HEK293 (cell line): ENCODE measurements around the gene GANAB.

ENCODE experiments used
- CTCF ChIA-PET: fragments of 350-600 bp; formaldehyde crosslinking; extraction: SDS; loops from one replicate; lab custom pipeline; 2021; ENCODE audit warnings: antibody characterized with exemption; lab: Yijun Ruan, JAX
- POLR2A ChIA-PET: fragments of 300-600 bp; formaldehyde crosslinking; extraction: SDS; loops from one replicate; lab custom pipeline; 2020; ENCODE audit warnings: antibody characterized with exemption, inconsistent platforms; lab: Yijun Ruan, JAX
- H3K27ac ChIP-seq: fragments of 200-500 bp; sonication (Bioruptor generic); 2 replicates; pipeline ENCODE4 v1.5.1; 2014; ENCODE audit warnings: low read depth, low read length, control low read depth, inconsistent platforms; ENCODE audit errors: extremely low read depth
- H3K36me3 ChIP-seq, 2 experiments: fragments of 200-500 bp in 1 of 2; sonication (Bioruptor generic) in 1 of 2; 1 replicate in 1 of 2; 2 replicates in 1 of 2; pipeline ENCODE4 v1.5.1; 2014 to 2017; ENCODE audit warnings: inconsistent platforms in 2 of 2, low read length in 2 of 2; ENCODE audit not compliant: control insufficient read depth in 2 of 2, insufficient read depth in 1 of 2
- H3K4me1 ChIP-seq: fragments of 200-500 bp; sonication (Bioruptor generic); 2 replicates; pipeline ENCODE4 v1.5.1; 2014; ENCODE audit warnings: mild to moderate bottlenecking, low read length, inconsistent platforms; ENCODE audit not compliant: control insufficient read depth, insufficient read depth
- H3K4me3 ChIP-seq: 2 replicates; pipeline ENCODE4 v1.5.1; 2011; ENCODE audit warnings: low read depth, mild to moderate bottlenecking, control low read depth, low read length, moderate library complexity
- H3K9me3 ChIP-seq: fragments of 200-500 bp; sonication (Bioruptor generic); 2 replicates; pipeline ENCODE4 v1.5.1; 2014; ENCODE audit warnings: low read depth, low read length, inconsistent platforms; ENCODE audit not compliant: control insufficient read depth, insufficient read depth
- GLI4 ChIP-seq: fragments of 450-650 bp; formaldehyde crosslinking; IDR thresholded peaks from 2 replicates; pipeline ENCODE4 v1.5.1; 2016; ENCODE audit warnings: missing biosample characterization, missing genetic modification characterization
- GLIS2 ChIP-seq: fragments of 450-650 bp; formaldehyde crosslinking; IDR thresholded peaks from 2 replicates; pipeline ENCODE4 v1.5.1; 2016; ENCODE audit warnings: missing biosample characterization, missing genetic modification characterization
- HIC1 ChIP-seq: fragments of 450-650 bp; formaldehyde crosslinking; IDR thresholded peaks from 2 replicates; pipeline ENCODE4 v1.5.1; 2016; ENCODE audit warnings: missing biosample characterization, missing genetic modification characterization
- IKZF3 ChIP-seq: fragments of 450-650 bp; IDR thresholded peaks from 2 replicates; pipeline ENCODE4 v1.5.0; 2018; ENCODE audit warnings: missing biosample characterization, mild to moderate bottlenecking, missing genetic modification characterization, moderate library complexity
- INSM2 ChIP-seq: fragments of 450-650 bp; formaldehyde crosslinking; IDR thresholded peaks from 2 replicates; pipeline ENCODE4 v1.5.1; 2016; ENCODE audit warnings: missing biosample characterization, missing genetic modification characterization
- KLF17 ChIP-seq: fragments of 450-650 bp; formaldehyde crosslinking; IDR thresholded peaks from 2 replicates; pipeline ENCODE4 v1.5.1; 2016; ENCODE audit warnings: missing biosample characterization, missing genetic modification characterization
- KLF8 ChIP-seq: fragments of 450-650 bp; formaldehyde crosslinking; IDR thresholded peaks from 2 replicates; pipeline ENCODE4 v1.5.1; 2016; ENCODE audit warnings: missing biosample characterization, missing genetic modification characterization
- OVOL3 ChIP-seq: fragments of 450-650 bp; formaldehyde crosslinking; IDR thresholded peaks from 2 replicates; pipeline ENCODE4 v1.5.1; 2016; ENCODE audit warnings: missing biosample characterization, missing genetic modification characterization
- PATZ1 ChIP-seq: fragments of 450-650 bp; formaldehyde crosslinking; IDR thresholded peaks from 2 replicates; pipeline ENCODE4 v1.5.1; 2016; ENCODE audit warnings: missing biosample characterization, missing genetic modification characterization
- SP3 ChIP-seq: fragments of 450-650 bp; formaldehyde crosslinking; IDR thresholded peaks from 2 replicates; pipeline ENCODE4 v1.5.1; 2016; ENCODE audit warnings: missing biosample characterization, missing genetic modification characterization
- TRIM28 ChIP-seq: IDR thresholded peaks from 2 replicates; pipeline ENCODE4 v1.6.1; 2011; ENCODE audit warnings: low read length, control low read depth, borderline replicate concordance
- TSHZ1 ChIP-seq: fragments of 450-650 bp; formaldehyde crosslinking; IDR thresholded peaks from 2 replicates; pipeline ENCODE4 v1.5.1; 2016; ENCODE audit warnings: missing biosample characterization, missing genetic modification characterization, borderline replicate concordance
- ZBTB20 ChIP-seq: fragments of 450-650 bp; formaldehyde crosslinking; IDR thresholded peaks from 2 replicates; pipeline ENCODE4 v1.5.1; 2016; ENCODE audit warnings: missing biosample characterization, missing genetic modification characterization
- ZFP37 ChIP-seq: fragments of 450-650 bp; formaldehyde crosslinking; IDR thresholded peaks from 2 replicates; pipeline ENCODE4 v1.5.1; 2016; ENCODE audit warnings: missing biosample characterization, missing genetic modification characterization
- ZNF148 ChIP-seq: fragments of 450-650 bp; formaldehyde crosslinking; IDR thresholded peaks from 2 replicates; pipeline ENCODE4 v1.5.0; 2017; ENCODE audit warnings: missing biosample characterization, missing genetic modification characterization, borderline replicate concordance
- ZNF404 ChIP-seq: fragments of 450-650 bp; formaldehyde crosslinking; IDR thresholded peaks from 2 replicates; pipeline ENCODE4 v1.5.1; 2017; ENCODE audit warnings: missing biosample characterization, missing genetic modification characterization
- ZNF48 ChIP-seq: fragments of 450-650 bp; formaldehyde crosslinking; IDR thresholded peaks from 2 replicates; pipeline ENCODE4 v1.5.1; 2016; ENCODE audit warnings: missing biosample characterization, missing genetic modification characterization
- ZNF561 ChIP-seq: fragments of 450-650 bp; IDR thresholded peaks from 2 replicates; pipeline ENCODE4 v1.5.1; 2018; ENCODE audit warnings: missing biosample characterization, missing genetic modification characterization, borderline replicate concordance
- ZNF580 ChIP-seq: fragments of 450-650 bp; formaldehyde crosslinking; IDR thresholded peaks from 2 replicates; pipeline ENCODE4 v1.5.1; 2016; ENCODE audit warnings: missing biosample characterization, missing genetic modification characterization
- ZNF600 ChIP-seq: fragments of 450-650 bp; formaldehyde crosslinking; IDR thresholded peaks from 2 replicates; pipeline ENCODE4 v1.5.1; 2016; ENCODE audit warnings: missing biosample characterization, missing genetic modification characterization
- ZNF701 ChIP-seq: fragments of 450-650 bp; formaldehyde crosslinking; IDR thresholded peaks from 2 replicates; pipeline ENCODE4 v1.5.1; 2016; ENCODE audit warnings: missing biosample characterization, missing genetic modification characterization
- ZNF76 ChIP-seq: fragments of 450-650 bp; formaldehyde crosslinking; IDR thresholded peaks from 2 replicates; pipeline ENCODE4; 2016; ENCODE audit warnings: low read depth, missing biosample characterization, missing genetic modification characterization, borderline replicate concordance

Gene GANAB

GRCh38 chr11:62678770-62679696 is 32.6 kb upstream of the GANAB start, which contains the start of gene UBXN1:
Gene UBXN1 (minus strand): TSS chr11:62679073. CDS start chr11:62678923, 150 bp downstream.
- Histone ChIP-seq H3K27ac (peak within 1 kb of the TSS; percentile 62), H3K4me1 (peaks cover 8% of the 10 kb centered on the region), H3K4me3 (peak within 1 kb of the TSS; percentile 90), H3K9me3 (no peaks in the 10 kb centered on the region), H3K36me3 (peaks cover 0 to 33% of the 10 kb centered on the region in 2 experiments; a peak in 2 of 3 replicates)
- POLR2A ChIA-PET, result interaction anchor here (0.5 to 3.5 kb wide), 11 partner anchors 8 to 1663 kb away, joined by 3 to 24 read pairs (median 4); partner anchors contain the start of genes BSCL2, C11orf98, CSKMT and INTS5
- CTCF ChIA-PET, result interaction anchor here (0.6 to 4.5 kb wide), 7 partner anchors 14 to 364 kb away, joined by 3 to 46 read pairs (median 3); partner anchors contain the start of genes C11orf98 and CSKMT
- TF ChIP-seq OVOL3 (tag by site-specific recombination), result no peak
- 0 out of 2 replicates have a peak, but pooled peaks have one; percentile 29 for TF ChIP-seq INSM2 (tag by site-specific recombination)
- peak; percentile 42; the same call in 1 of the 2 replicates for TF ChIP-seq PATZ1 (tag by site-specific recombination)
- TF ChIP-seq ZNF701, result no peak
- 0 out of 2 replicates have a peak, but pooled peaks have one; percentile 52 for TF ChIP-seq ZFP37
- TF ChIP-seq ZNF76 (tag by site-specific recombination), result peak; percentile 73; the same call in 1 of the 2 replicates
- peak; percentile 26; the same call in 1 of the 2 replicates for TF ChIP-seq ZBTB20 (tag by site-specific recombination)
- no peak for TF ChIP-seq ZNF48 (tag by site-specific recombination)
- peak; percentile 83 for TF ChIP-seq HIC1 (tag by site-specific recombination)
- TF ChIP-seq SP3 (tag by site-specific recombination), result peak; percentile 52
- TF ChIP-seq GLIS2 (tag by site-specific recombination), result peak; percentile 53; the same call in 1 of the 2 replicates
- TF ChIP-seq ZNF580, result peak; percentile 40; the same call in 1 of the 2 replicates
- TF ChIP-seq ZNF600 (tag by site-specific recombination), result peak; percentile 88
- 0 out of 2 replicates have a peak, but pooled peaks have one; percentile 33 for TF ChIP-seq KLF17 (tag by site-specific recombination)
- peak; percentile 62 for TF ChIP-seq IKZF3
- TF ChIP-seq ZNF148 (tag by site-specific recombination), result no peak
- TF ChIP-seq GLI4 (tag by site-specific recombination), result no peak
- peak; percentile 67; the same call in 1 of the 2 replicates for TF ChIP-seq TRIM28
- TF ChIP-seq ZNF561, result peak; percentile 66; the same call in 1 of the 2 replicates
- TF ChIP-seq ZNF404 (tag by site-specific recombination), result no peak
- TF ChIP-seq KLF8, result peak; percentile 82
- no peak for TF ChIP-seq TSHZ1 (tag by site-specific recombination)
